ENCODE measurements around the gene LTC4S. TPM values are rescaled to one million over a fixed set of nuclear protein-coding genes. Genes with fewer than 3 reads are reported as not detected.

LTC4S gene
- total RNA-seq, 3 donors from 2014 or later, result 3.8 to 8.8 (median 6.7) TPM

GRCh38 chr5:179800696-179801201 is 7.0 kb downstream of the LTC4S start:
- Histone ChIP-seq H3K4me1 (peaks cover 9 to 31% of the 10 kb centered on the region in 2 donors), H3K27me3 (no peaks in the 10 kb centered on the region), H3K27ac (no peak overlapping the region), H3K36me3 (peaks cover 10% of the 10 kb centered on the region), H3K4me3 (no peak overlapping the region), H3K9me3 (no peaks in the 10 kb centered on the region)
- TF ChIP-seq POLR2A (IDR thresholded peaks at IDR 0.05) (no peak), CTCF (IDR thresholded peaks at IDR 0.05) (no peak)
- no peak for DNase-seq (ENCODE audit: low spot score in 2 of 2)
- intact Hi-C loops (cut with DNase I; ENCODE audit: low total_unique reads), result loop anchor here (5.0 kb wide), 1 partner anchor 473 kb away; no protein-coding TSS in a partner anchor

DNA sequence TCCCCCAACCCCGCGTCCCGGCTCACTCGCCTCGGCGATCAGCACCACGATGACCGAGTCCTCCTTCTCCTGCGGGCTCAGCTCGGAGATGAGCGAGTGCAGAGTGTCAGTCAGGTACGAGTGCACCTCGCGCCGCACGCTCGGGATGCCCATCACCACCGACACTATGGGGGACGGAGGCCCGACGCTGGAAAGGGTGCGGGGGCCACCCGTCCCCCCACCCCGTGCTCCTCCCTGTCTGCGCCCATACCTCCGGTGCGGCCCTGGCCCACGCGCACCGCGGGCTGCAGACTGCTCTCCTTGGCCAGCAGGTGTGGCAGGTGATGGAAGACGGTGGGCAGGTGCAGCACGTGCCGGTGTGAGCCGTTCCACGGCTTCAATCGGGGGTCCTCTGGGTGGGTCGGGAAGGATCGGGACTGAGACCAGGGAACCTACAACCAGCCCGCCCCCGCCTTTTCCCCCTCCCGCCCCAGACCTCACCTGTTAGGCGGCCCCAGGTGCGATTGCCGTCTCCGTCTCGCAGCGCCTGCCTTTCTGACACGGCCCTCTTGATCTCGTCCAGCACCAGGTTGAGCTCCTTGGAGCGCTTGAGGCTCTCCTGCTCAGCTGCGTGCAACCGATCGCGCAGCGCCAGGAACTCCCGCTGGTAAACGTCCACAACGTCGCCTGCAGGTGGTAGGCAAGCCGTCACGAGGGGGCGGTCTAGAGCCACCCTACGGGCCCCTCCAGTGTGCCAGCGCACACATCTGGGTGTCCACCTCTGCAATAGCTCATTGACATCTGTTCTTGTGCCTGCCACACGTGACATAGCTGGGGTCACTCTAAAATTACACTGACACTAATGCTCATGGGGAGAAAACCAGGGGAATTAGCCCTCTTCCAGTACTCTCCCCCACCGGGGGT is 7.8 kb downstream of the LTC4S start:
- Histone ChIP-seq H3K4me1 (peaks cover 9 to 31% of the 10 kb centered on the region in 2 donors), H3K36me3 (peaks cover 10% of the 10 kb centered on the region), H3K4me3 (no peak overlapping the region), H3K27me3 (no peaks in the 10 kb centered on the region), H3K9me3 (no peaks in the 10 kb centered on the region), H3K27ac (no peak overlapping the region)
- no peak for TF ChIP-seq POLR2AphosphoS5 (IDR thresholded peaks at IDR 0.05)
- no peak for TF ChIP-seq POLR2A (IDR thresholded peaks at IDR 0.05)
- TF ChIP-seq CTCF (IDR thresholded peaks at IDR 0.05), result peak in 1 of 3 donors; percentile 31
- no peak for DNase-seq (ENCODE audit: low spot score in 2 of 2)
- intact Hi-C loops (cut with DNase I; ENCODE audit: low total_unique reads), result loop anchor here (5.0 kb wide), 1 partner anchor 474 kb away; no protein-coding TSS in a partner anchor

- Histone ChIP-seq H3K4me1 (peaks cover 9 to 31% of the 10 kb centered on the region in 2 donors), H3K27ac (peak overlapping the region; percentile 61 to 67), H3K9me3 (no peaks in the 10 kb centered on the region), H3K36me3 (peaks cover 10% of the 10 kb centered on the region), H3K4me3 (no peak overlapping the region), H3K27me3 (no peaks in the 10 kb centered on the region)
- no peak for TF ChIP-seq POLR2A (IDR thresholded peaks at IDR 0.05)
- TF ChIP-seq POLR2AphosphoS5 (IDR thresholded peaks at IDR 0.05), result no peak
- no peak for TF ChIP-seq CTCF (IDR thresholded peaks at IDR 0.05)
- no peak for DNase-seq (ENCODE audit: low spot score in 2 of 2)
- intact Hi-C loops (cut with DNase I; ENCODE audit: low total_unique reads), result loop anchor here (5.0 kb wide), 1 partner anchor 475 kb away; no protein-coding TSS in a partner anchor
Observed at GRCh38 chr5:179802207-179802883, 8.6 kb downstream of the LTC4S start.

DNA sequence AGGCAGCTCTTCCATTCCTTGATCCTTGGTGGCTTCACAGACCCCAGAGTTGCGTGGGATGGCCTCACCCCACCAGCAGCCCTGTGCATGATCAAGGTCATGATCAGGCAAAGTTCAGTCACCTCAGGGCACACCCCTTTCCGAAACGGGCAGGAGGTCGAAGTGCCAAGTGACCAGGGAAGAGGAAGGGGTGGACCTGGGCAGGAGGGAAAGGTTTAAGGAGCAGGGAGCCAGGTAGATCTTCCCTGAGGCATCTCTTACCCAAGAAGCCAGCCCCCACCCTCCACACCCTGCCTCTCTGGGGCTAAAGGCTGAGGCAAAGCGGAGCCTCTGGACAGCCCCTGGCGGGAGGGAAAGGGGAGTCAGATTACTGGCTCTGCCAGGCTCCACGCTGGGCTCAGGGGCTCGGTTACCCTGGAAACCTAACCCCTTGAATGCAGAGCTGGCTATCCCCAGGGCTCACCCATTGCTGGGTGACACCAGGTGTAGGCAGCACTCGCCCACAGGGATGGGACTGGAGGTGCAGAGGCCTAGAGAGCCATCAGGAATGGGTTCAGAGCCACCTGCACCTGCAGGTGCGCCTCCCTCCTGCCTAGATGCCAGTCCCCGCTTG is 9.3 kb downstream of the LTC4S start:
- DNase-seq (ENCODE audit: low spot score in 2 of 2), result no peak
- TF ChIP-seq CTCF (IDR thresholded peaks at IDR 0.05) (no peak), POLR2AphosphoS5 (IDR thresholded peaks at IDR 0.05) (no peak), POLR2A (IDR thresholded peaks at IDR 0.05) (no peak)
- H3K27ac ChIP-seq, result peak overlapping the region; percentile 61 to 67
- peak overlapping the region in 1 of 3 donors; percentile 3 for H3K4me3 ChIP-seq
- H3K36me3 ChIP-seq, result peaks cover 10% of the 10 kb centered on the region
- H3K9me3 ChIP-seq, result no peaks in the 10 kb centered on the region
- H3K27me3 ChIP-seq, result no peaks in the 10 kb centered on the region
- peaks cover 9 to 31% of the 10 kb centered on the region in 2 donors for H3K4me1 ChIP-seq
- intact Hi-C loops (cut with DNase I; ENCODE audit: low total_unique reads), result loop anchor here (5.0 kb wide), 1 partner anchor 476 kb away; no protein-coding TSS in a partner anchor
